ENCODE data around the gene ARHGEF12.

DNA sequence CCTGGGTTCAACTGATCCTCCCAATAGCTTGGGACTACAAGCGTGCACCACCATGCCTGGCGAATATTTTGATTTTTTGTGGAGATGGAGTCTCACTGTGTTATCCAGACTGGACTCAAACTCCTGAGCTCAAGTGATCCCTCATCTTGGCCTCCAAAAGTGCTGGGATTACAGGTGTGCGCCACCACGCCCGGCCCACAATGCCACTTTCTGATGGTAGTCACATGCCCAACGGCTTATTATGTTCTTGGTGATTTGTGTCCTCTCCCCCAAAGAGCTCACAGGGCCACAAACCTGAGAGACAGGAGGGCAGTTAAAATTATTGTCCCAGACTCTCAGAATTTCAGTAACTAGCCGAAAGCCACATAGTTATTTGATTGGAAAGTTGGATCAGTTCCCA lies 185.0 kb downstream of the ARHGEF12 start:
- TF ChIP-seq, protein P1, sequence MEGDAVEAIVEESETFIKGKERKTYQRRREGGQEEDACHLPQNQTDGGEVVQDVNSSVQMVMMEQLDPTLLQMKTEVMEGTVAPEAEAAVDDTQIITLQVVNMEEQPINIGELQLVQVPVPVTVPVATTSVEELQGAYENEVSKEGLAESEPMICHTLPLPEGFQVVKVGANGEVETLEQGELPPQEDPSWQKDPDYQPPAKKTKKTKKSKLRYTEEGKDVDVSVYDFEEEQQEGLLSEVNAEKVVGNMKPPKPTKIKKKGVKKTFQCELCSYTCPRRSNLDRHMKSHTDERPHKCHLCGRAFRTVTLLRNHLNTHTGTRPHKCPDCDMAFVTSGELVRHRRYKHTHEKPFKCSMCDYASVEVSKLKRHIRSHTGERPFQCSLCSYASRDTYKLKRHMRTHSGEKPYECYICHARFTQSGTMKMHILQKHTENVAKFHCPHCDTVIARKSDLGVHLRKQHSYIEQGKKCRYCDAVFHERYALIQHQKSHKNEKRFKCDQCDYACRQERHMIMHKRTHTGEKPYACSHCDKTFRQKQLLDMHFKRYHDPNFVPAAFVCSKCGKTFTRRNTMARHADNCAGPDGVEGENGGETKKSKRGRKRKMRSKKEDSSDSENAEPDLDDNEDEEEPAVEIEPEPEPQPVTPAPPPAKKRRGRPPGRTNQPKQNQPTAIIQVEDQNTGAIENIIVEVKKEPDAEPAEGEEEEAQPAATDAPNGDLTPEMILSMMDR (IDR thresholded peaks at IDR 0.05) = no peak
- TF ChIP-seq POLR2A (IDR thresholded peaks at IDR 0.05) = no peak

All from thyroid gland (tissue), 4 donors.